Measurements from ENCODE around the gene TRMT1.

The TRMT1 gene

GRCh38 chr19:13160557-13160956, 44.0 kb upstream of the TRMT1 start:
- TF ChIP-seq CTCF (IDR thresholded peaks at IDR 0.05; ENCODE audit: borderline replicate concordance, control extremely low read depth, extremely low read depth, insufficient read depth, missing control alignments): no peak
- in situ Hi-C loops (cut with MboI; ENCODE audit: low sequenced_read_pairs, unreplicated experiment): no loop called here
- DNase-seq (ENCODE audit: low spot score): no peak

GRCh38 chr19:13159713-13160112, 43.2 kb upstream of the TRMT1 start:
- DNase-seq (ENCODE audit: low spot score): no peak
- in situ Hi-C loops (cut with MboI; ENCODE audit: low sequenced_read_pairs, unreplicated experiment): no loop called here
- TF ChIP-seq CTCF (IDR thresholded peaks at IDR 0.05; ENCODE audit: borderline replicate concordance, control extremely low read depth, extremely low read depth, insufficient read depth, missing control alignments): no peak

- DNase-seq (ENCODE audit: low spot score): peak; percentile 74
- in situ Hi-C loops (cut with MboI; ENCODE audit: low sequenced_read_pairs, unreplicated experiment): no loop called here
Observed at GRCh38 chr19:13155472-13156359, 39.2 kb upstream of the TRMT1 start.

GRCh38 chr19:13154911-13155471, 38.5 kb upstream of the TRMT1 start:
- in situ Hi-C loops (cut with MboI; ENCODE audit: low sequenced_read_pairs, unreplicated experiment): no loop called here
- peak; percentile 21 for TF ChIP-seq CTCF (IDR thresholded peaks at IDR 0.05; ENCODE audit: borderline replicate concordance, control extremely low read depth, extremely low read depth, insufficient read depth, missing control alignments)
- peak; percentile 69 for DNase-seq (ENCODE audit: low spot score)

More at GRCh38 chr19:13155472-13156359, 39.2 kb upstream of the TRMT1 start:
- no peak for TF ChIP-seq CTCF (IDR thresholded peaks at IDR 0.05; ENCODE audit: borderline replicate concordance, control extremely low read depth, extremely low read depth, insufficient read depth, missing control alignments)

- in situ Hi-C loops (cut with MboI; ENCODE audit: low sequenced_read_pairs, unreplicated experiment): no loop called here
- peak; percentile 67 for DNase-seq (ENCODE audit: low spot score)
Observed at GRCh38 chr19:13154241-13154778, 37.8 kb upstream of the TRMT1 start.

More at GRCh38 chr19:13154241-13154778, 37.8 kb upstream of the TRMT1 start:
- no peak for TF ChIP-seq CTCF (IDR thresholded peaks at IDR 0.05; ENCODE audit: borderline replicate concordance, control extremely low read depth, extremely low read depth, insufficient read depth, missing control alignments)
